GM10248 (cell line): ENCODE data around the gene LPXN.
"Not testable (repeated sequence)": the region's sequence is repeated elsewhere in the genome, so short reads cannot be mapped to it uniquely, and the experiment has no call there.

Source experiments
- CTCF ChIA-PET: fragments of 300-600 bp; sonication (Branson Sonifier 250); formaldehyde crosslinking; extraction: SDS; loops from one replicate; lab custom pipeline; 2021; ENCODE audit warnings: antibody characterized with exemption; lab: Yijun Ruan, JAX
- POLR2A ChIA-PET: fragments of 350-650 bp; sonication (Branson Sonifier 250); formaldehyde crosslinking; extraction: SDS; loops from one replicate; lab custom pipeline; 2020; ENCODE audit warnings: antibody characterized with exemption; lab: Yijun Ruan, JAX
- DNase-seq: peaks from one replicate; pipeline ENCODE4 v3.0.0; 2012; ENCODE audit errors: extremely low spot score
- CTCF ChIP-seq: IDR thresholded peaks from 2 replicates; pipeline ENCODE4 v1.5.1; 2012; ENCODE audit warnings: mild to moderate bottlenecking, low read depth; ENCODE audit errors: extremely low read depth, missing control alignments, control extremely low read depth

The LPXN gene

GRCh38 chr11:58577555-58578135 is 2.0 kb upstream of the LPXN start:
- POLR2A ChIA-PET, result interaction anchor here (1.8 kb wide), 1 partner anchor 10 kb away, joined by 11 read pairs; no protein-coding TSS in a partner anchor
- CTCF ChIA-PET, result interaction anchor here (1.1 to 3.4 kb wide), 14 partner anchors 8 to 580 kb away, joined by 3 to 40 read pairs (median 6); no protein-coding TSS in a partner anchor
- TF ChIP-seq CTCF, result no peak
- peak; percentile 37 for DNase-seq

- ChIA-PET CTCF (interaction anchor here (0.6 to 3.4 kb wide), 19 partner anchors 9 to 825 kb away, joined by 3 to 40 read pairs (median 5); no protein-coding TSS in a partner anchor), POLR2A (interaction anchor here (1.8 kb wide), 1 partner anchor 9 kb away, joined by 11 read pairs; no protein-coding TSS in a partner anchor)
- peak; percentile 39 for TF ChIP-seq CTCF
- no peak for DNase-seq
Observed at GRCh38 chr11:58576887-58577471, 1.3 kb upstream of the LPXN start.

GRCh38 chr11:58574881-58575280 is 775 bp downstream of the LPXN start:
- no peak for TF ChIP-seq CTCF
- CTCF ChIA-PET, result interaction anchor here (1.8 to 3.1 kb wide), 2 partner anchors 12 to 43 kb away, joined by 4 to 15 read pairs; no protein-coding TSS in a partner anchor
- POLR2A ChIA-PET, result no interaction called here
- DNase-seq, result no peak

- CTCF ChIA-PET, result interaction anchor here (0.8 to 1.3 kb wide), 4 partner anchors 10 to 215 kb away, joined by 3 to 4 read pairs (median 4); no protein-coding TSS in a partner anchor
- TF ChIP-seq CTCF, result no peak
- peak; percentile 27 for DNase-seq
- POLR2A ChIA-PET, result interaction anchor here (0.6 to 0.7 kb wide), 2 partner anchors 53 to 273 kb away, joined by 3 to 11 read pairs; no protein-coding TSS in a partner anchor
Observed at GRCh38 chr11:58573451-58574104, 2.1 kb downstream of the LPXN start.

- not testable (repeated sequence) for DNase-seq
- CTCF ChIA-PET, result interaction anchor here (0.8 to 1.3 kb wide), 3 partner anchors 11 to 216 kb away, joined by 3 to 4 read pairs (median 3); no protein-coding TSS in a partner anchor
- POLR2A ChIA-PET, result interaction anchor here (0.6 to 0.7 kb wide), 2 partner anchors 54 to 273 kb away, joined by 3 to 11 read pairs; no protein-coding TSS in a partner anchor
Observed at GRCh38 chr11:58572906-58573305, 2.8 kb downstream of the LPXN start.

GRCh38 chr11:58567889-58568512 is 7.7 kb downstream of the LPXN start:
- peak; percentile 45 for DNase-seq
- POLR2A ChIA-PET, result interaction anchor here (0.5 to 2.1 kb wide), 2 partner anchors 9 to 10 kb away, joined by 4 to 11 read pairs; no protein-coding TSS in a partner anchor
- CTCF ChIA-PET, result interaction anchor here (0.6 to 4.8 kb wide), 59 partner anchors 9 to 1110 kb away, joined by 3 to 49 read pairs (median 4); partner anchors contain the start of genes CNTF, FAM111A, LPXN and OR5B21
- TF ChIP-seq CTCF, result peak; percentile 64
